Suppressor macrophage treated with lipopolysaccharide for 4 hours (primary cell): ENCODE data around the gene CAPNS1.
"Not testable (repeated sequence)": the region's sequence is repeated elsewhere in the genome, so short reads cannot be mapped to it uniquely, and the experiment has no call there.

Source experiments
- DNase-seq: peaks from one replicate; pipeline ENCODE4 v3.0.0-alpha.2; 2020

The CAPNS1 gene

DNA sequence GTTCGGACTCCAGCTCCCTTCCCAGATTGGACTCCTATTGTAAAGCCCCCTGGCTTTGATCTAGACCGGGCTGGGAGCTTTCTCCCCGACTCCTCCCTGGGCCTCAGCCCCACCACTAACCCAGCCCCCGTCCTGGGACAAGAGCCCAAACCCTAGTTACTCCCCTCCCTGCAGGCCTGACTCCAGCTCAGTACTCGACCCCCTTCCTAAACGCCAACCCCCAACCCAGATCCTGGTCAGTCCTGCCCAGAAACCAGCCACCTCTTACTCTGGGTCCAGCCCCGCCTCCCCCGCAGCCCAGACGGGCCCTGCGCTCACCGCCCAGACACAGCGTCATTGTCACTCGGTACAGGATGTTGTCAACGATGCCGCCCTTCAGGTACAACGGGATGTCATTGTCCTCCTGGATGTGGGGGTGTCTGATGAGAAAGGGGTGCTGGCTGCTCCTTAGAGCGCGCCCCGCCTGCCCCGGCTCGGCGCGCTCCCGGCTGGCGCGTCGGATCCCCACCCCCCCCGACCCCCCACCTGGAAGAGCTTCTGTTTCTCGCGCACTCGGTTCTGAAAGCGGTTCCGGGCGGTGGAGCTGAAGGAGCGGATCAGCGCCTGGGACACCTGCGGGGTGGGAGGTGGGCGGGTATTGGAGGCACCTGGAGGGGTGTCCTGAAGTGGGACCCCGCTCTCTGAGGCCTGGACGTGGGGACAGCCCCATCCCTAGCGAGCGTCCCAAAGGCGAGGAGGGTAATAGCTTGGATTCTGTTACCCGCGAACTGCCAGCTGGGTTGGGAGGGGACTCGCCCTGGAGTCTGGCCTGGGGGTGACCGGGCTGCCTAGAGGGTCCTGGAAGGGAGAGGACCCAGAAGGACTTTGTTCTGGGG lies 11.5 kb downstream of the CAPNS1 start:
- no peak for DNase-seq

DNA sequence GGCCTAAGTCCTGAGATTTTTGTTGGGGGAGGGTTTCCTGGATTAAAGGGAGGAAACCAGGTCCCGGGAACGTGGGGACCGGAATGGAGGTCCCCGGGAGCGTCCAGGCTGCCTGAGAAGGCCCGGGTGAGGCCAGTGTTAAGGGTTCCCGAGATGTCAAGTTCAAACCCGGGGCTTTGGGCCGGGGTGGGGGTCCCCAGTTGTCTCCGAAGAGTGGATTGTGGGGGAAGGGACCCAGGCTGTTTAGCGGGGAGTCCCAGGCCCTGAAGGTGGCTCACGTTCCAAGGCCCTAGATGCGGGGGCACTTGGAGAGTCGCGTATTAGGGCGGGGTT lies 12.1 kb downstream of the CAPNS1 start:
- no peak for DNase-seq

DNA sequence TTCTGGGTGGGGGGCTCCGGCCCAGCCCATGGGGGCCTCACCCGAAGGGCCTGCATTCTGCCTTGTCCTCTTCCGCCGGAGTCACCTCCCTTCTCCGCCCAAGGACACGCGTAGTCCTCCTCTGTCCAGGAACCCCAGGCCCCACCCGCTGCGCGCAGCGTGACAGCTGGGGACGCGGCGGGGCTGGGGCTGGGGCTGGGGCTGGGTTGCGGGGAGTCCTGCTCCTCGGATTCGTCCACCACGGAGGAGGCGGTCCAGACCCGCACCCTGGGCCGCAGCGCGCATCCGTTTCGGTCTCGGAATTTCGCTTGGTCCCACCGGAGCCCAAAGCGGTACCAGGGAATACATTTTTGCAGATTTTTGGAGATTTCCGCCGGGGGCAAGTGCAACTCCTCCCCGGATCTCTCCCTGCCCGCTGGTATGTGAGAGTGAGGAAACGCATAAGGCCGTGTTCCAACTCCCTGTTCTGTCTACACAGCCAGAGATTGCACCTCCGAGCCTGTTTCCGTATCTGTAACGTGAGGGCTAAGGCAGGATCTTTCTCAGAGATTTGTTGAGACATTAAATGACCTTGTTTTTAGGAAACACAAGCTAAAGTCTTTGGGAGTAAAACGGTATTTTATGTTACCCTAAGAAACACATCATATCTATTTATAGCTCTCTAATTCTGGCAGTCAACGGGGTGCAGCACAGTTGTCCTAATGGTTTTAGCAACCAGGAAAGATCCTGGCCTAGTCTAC lies 12.7 kb downstream of the CAPNS1 start, which contains the start of gene COX7A1:
COX7A1 (minus strand) TSS at position 96 of the 740 bp plus-strand sequence; CDS start at position 56, 40 bp downstream.
- DNase-seq = no peak

DNA sequence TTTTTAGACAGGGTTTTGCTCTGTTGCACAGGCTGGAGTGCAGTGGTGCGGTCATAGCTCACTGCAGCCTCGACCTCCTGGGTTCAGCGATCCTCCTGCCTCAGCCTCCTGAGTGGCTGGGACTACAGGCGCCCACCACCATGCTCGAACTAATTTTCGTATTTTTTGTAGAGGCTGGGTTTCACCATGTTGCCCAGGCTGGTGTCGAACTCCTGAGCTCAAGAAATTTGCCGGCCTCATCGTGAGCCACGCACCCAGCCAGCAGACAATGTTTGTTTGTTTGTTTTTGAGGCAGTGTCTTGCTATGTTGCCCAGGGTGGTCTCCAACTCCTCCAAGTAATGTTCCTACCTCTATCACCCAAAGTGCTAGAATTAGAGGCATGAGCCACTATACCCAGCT lies 13.3 kb downstream of the CAPNS1 start:
- DNase-seq = no peak

DNA sequence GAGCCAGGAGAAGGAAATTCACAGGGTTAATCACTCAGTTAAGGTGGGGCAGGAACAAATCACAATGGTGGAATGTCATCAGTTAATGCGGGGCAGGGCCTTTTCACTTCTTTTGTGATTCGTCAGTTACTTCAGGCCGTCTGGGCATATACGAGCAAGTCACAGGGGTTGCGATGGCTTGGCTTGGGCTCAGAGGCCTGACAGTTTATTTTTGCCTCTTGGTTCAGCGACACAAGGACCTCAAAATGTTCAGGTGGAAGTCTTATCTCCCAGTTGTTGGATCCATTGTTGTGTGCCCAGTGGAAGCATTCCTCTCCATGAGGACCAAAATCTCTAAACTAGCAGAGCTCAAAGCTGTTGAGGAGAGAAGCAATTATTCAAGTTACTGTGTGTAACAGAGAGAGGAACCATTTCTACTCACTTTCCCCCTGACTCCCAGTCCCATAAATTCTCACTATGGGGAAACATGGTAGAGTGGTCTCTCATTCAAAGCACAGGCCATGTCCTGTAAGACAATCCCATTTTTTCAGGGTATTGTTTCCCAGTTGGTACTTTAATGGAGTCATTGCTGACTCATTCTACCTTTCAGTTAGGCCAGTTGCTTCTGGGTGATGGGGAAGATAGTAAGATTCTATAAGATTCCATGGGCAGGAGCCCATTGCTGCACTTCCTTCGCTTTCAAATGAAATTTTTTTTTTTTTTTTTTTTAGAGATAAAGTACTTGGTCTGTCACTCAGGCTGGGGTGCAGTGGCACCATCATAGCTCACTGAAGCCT lies 21.1 kb downstream of the CAPNS1 start:
- DNase-seq = no peak

DNA sequence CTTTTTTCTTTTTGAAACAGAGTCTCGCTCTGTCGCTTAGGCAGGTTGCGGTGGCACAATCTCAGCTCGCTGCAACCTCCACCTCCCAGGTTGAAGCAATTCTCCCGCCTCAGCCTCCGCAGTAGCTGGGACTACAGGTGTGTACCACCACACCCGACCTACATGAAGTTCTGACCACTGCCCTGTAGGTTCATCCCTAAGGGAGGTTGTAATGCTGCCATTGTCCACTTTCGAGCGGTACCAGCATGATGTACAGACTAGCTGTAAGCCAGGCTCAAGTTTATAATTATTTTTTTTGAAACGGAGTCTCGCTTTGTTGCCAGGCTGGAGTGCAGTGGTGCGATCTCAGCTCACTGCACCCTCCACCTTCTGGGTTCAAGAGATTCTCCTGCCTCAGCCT lies 23.9 kb downstream of the CAPNS1 start:
- no peak for DNase-seq

DNA sequence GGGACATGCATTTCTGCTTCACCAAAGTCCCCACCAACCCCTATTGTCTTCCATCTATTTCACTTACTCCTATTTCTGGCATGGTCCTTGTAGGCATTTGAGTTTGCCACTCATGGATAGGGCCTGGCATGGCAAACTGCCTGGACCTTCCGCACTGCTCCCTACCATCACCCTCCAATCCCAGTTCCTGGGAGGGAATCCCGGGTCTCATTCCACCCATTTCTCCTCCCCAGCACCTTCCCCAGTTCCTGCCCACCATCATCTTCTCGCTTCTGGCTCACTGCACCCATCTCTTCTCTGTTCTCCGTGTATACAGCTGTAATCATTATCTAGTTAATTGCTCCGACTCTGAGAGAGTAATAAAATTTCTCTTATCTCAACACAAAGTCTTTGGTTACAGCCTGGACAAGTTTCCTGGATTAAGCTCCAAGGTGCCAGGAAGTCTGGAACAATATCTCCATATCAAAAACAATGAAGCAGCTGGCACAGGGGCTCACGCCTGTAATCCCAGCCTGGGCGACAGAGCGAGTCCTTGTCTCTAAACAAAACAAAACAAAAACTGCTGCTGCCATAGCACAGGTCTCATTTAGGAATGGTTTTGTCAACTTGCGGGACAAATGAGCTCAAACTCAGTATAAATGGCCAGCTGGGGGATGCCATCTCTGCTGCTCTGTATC lies 29.4 kb downstream of the CAPNS1 start:
- DNase-seq = no peak

DNA sequence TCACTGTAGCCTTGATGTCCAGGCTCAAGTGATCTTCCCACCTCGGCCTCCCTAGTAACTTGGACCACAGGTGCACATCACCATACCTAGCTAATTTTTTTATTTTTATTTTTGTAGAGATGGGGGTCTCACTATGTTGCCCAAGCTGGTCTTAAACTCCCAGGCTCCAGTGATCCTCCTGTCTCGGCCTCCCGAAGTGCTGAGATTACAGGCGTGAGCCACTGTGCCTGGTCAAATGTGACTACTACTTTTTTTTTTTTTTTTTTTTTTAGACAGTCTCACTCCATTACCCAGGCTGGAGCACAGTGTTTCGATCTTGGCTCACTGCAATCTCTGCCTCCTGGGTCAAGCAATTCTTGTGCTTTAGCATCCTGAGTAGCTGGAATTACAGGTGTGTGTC lies 33.0 kb downstream of the CAPNS1 start:
- no peak for DNase-seq

DNA sequence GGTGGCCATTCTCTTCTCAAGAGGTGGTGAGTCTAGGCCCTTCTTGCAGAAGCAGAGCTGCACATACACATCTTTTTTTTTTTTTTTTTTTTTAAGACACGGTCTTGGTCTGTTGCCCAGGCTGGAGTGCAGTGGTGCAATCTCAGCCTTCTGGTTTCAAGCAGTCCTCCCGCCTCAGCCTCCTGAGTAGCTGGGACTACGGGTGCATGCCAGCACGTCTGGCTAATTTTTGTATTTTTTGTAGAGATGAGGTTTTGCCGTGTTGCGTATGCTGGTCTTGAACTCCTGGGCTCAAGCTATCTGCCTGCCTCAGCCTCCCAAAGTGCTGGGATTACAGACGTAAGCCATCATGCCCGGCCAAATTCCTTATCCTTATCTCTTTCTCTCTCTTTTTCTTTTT lies 34.0 kb downstream of the CAPNS1 start:
- not testable (repeated sequence) for DNase-seq

DNA sequence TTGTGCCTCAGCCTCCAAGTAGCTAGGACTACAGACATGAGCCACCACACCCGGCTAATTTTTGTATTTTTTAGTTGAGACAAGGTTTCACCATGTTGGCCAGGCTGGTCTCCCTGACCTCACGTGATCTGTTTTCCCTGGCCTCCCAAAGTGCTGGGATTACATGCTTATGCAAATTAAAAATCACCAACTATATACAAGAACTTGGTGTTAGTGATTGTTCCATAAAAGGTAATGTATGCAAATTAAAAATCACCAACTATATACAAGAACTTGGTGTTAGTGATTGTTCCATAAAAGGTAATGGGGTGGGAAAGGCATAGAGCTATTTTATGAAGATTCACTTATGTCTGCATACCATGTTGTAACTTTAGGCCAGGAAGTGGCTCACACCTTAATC lies 39.2 kb downstream of the CAPNS1 start:
- not testable (repeated sequence) for DNase-seq

DNA sequence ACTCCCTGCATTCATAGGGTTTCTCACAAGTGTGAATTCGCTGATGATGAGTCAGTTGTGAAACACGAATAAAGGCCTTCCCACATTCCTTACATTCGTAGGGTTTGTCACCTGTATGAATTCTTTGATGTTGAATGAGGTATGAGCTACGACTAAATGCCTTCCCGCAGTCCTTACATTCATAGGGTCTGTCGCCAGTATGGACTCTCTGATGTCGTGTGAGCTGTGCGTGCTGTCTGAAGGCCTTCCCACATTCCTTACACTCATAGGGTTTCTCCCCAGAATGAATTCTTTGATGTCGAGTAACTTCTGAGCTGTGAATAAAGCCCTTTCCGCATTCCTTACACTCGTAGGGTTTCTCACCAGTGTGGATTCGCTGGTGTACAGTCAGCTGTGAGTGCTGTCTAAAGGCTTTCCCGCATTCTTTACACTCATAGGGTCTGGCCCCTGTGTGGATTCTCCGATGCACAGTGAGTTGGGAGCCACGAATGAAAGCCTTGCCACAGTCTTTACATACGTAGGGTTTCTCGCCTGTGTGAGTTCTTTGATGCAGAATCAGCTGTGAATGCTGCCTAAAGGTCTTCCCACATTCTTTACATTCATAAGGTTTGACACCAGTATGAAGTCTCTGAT lies 42.9 kb downstream of the CAPNS1 start:
- no peak for DNase-seq

DNA sequence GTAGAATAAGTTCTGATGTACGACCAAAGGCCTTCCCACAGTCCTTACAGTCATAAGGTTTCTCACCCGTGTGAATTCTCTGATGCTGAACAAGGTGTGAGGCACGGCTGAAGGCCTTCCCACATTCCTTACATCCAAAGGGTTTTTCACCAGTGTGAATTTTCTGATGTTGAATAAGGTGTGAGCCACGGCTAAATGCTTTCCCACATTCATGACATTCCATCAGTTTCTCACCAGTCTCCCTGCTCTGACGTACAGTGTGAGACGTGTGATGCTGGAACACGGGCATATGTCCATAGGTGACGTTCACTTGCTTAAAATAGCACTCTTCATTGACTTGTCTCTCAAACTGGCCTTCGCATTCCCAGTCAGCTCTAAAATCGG lies 43.4 kb downstream of the CAPNS1 start:
- DNase-seq = no peak

DNA sequence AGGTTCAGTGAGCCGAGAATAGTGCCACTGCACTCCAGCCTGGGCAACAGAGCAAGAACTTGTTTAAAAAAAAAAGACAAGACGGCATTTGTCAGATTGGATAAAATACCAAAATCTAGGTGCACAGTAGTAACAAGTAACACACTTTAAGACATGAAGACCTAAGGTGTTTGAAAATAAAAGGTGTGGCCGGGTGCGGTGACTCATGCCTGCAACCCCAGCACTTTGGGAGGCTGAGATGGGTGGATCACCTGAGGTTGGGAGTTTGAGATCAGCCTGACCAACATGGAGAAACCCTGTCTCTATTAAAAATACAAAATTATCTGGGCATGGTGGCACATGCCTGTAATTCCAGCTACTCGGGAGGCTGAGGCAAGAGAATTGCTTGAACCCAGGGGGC lies 46.9 kb downstream of the CAPNS1 start:
- not testable (repeated sequence) for DNase-seq

DNA sequence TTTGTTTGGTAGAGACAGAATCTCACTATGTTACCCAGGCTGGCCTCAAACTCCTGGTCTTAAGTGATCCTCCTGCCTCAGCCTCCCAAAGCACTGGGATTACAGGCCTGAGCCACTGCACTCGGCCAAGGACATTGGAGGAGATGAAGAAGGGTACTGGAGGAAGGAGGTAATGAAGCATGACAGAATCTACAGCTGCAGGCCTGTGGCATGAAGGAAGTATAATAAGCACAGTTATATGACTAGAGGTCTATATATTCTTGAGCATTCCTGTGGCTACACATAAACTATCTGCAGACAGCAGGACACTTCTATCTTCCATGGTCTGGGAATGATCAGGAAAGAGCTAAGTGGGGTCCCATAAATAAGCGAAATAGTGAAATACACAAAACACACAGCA lies 56.4 kb downstream of the CAPNS1 start:
- DNase-seq = no peak

DNA sequence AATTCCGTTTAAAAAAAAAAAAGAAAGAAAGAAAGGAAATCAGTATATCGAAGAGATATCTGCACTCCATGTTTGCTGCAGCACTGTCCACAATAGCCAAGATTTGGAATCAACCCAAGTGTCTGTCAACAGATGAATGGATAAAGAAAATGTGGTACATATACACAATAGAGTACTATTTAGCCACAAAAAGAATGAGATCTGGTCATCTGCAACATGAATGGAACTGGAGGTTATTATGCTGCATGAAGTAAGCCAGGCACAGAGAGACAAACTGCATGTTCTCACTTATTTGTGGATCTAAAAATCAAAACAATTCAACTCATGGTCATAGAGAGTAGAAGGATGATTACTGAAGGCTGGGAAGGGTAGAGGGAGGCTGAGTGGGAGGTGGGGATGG lies 58.3 kb downstream of the CAPNS1 start:
- no peak for DNase-seq
